Thyroid gland (tissue), 4 donors: ENCODE results near the gene PCDHA2. TPM values are rescaled to one million over a fixed set of nuclear protein-coding genes. Genes with fewer than 3 reads are reported as not detected.
"Not testable (repeated sequence)": the region's sequence is repeated elsewhere in the genome, so short reads cannot be mapped to it uniquely, and the experiment has no call there.

Experiments used
- DNase-seq, 2 donors: peaks; one replicate each; pipeline ENCODE4 v3.0.0-alpha.2; 2019
- H3K27ac ChIP-seq, 3 donors: fragments of 200-600 bp; sonication (generic); 1 replicate in 2 of 3; 2 replicates in 1 of 3; pipeline ENCODE4 v1.5.1; 2016 to 2019; ENCODE audit warnings: mild to moderate bottlenecking in 1 of 3, moderate library complexity in 1 of 3
- H3K27me3 ChIP-seq: fragments of 200-600 bp; sonication (generic); one replicate; pipeline ENCODE4 v1.5.1; 2019
- H3K36me3 ChIP-seq, 2 donors: fragments of 200-600 bp; sonication (generic); one replicate each; pipeline ENCODE4 v1.5.1; 2016 to 2019
- H3K4me1 ChIP-seq, 2 donors: fragments of 200-600 bp; sonication (generic); one replicate each; pipeline ENCODE4 v1.5.1; 2017 to 2019
- H3K4me3 ChIP-seq, 3 donors: fragments of 200-600 bp; sonication (generic); replicated peaks in 1 of 3; 1 replicate in 2 of 3; 2 replicates in 1 of 3; pipeline ENCODE4 v1.5.1; 2016; ENCODE audit warnings: mild to moderate bottlenecking in 1 of 3
- H3K9me3 ChIP-seq: fragments of 200-600 bp; sonication (generic); one replicate; pipeline ENCODE4 v1.5.1; 2017
- CTCF ChIP-seq, 6 experiments: fragments of 200-600 bp in 3 of 6; fragments of 450-650 bp in 3 of 6; sonication (generic) in 3 of 6; IDR thresholded peaks; one replicate each; pipeline ENCODE4 v1.5.1; 2016 to 2019; ENCODE audit warnings: antibody characterized with exemption in 6 of 6, mild to moderate bottlenecking in 2 of 6, inconsistent platforms in 1 of 6, moderate library complexity in 1 of 6
- POLR2A ChIP-seq, 2 donors: fragments of 450-650 bp; IDR thresholded peaks; one replicate each; pipeline ENCODE4 v1.6.1; 2017; ENCODE audit warnings: antibody characterized with exemption in 2 of 2, mild to moderate bottlenecking in 2 of 2, moderate library complexity in 1 of 2
- WGBS, 2 donors: methylation state at CpG; one replicate each; pipeline ENCODE4 v1.1.5; 2017; 5-methylcytosine and 5-hydroxymethylcytosine counted together
- intact Hi-C: fragments of 100-400 bp; cut with DNase I; formaldehyde crosslinking; loops from one replicate; pipeline ENCODE4 v1.15.1; 2023
- total RNA-seq, 4 donors: library from RNA; depleted of rRNA; stranded (reverse); fragments of >200 nt; gene quantifications; one replicate each; pipeline ENCODE4 v1.2.3, GENCODE V29; 2016

The PCDHA2 gene
- total RNA-seq, 4 donors from 2014 or later = 0.22 TPM; not detected in 3

- H3K36me3 ChIP-seq = no peaks in the 10 kb centered on the region
- H3K27me3 ChIP-seq = no peaks in the 10 kb centered on the region
- no peaks in the 10 kb centered on the region for H3K9me3 ChIP-seq
- 48 to 56% methylated on average over 12 to 22 of the region's 39 CpGs for WGBS, 2 donors
- no peak for DNase-seq
- TF ChIP-seq POLR2A (IDR thresholded peaks at IDR 0.05) (no peak), CTCF (IDR thresholded peaks at IDR 0.05) (no peak)
- no peak overlapping the region for H3K27ac ChIP-seq
- no peak overlapping the region for H3K4me3 ChIP-seq
- no peaks in the 10 kb centered on the region for H3K4me1 ChIP-seq
- intact Hi-C loops = no loop called here
Measured at GRCh38 chr5:140796718-140797095, 2.1 kb downstream of the PCDHA2 start.

GRCh38 chr5:140800816-140801493, 6.3 kb downstream of the PCDHA2 start, which contains the start of gene PCDHA3:
Gene PCDHA3 (plus strand): TSS chr5:140801057.
- 15 to 22% methylated on average over 28 to 29 of the region's 29 CpGs for WGBS, 2 donors
- Histone ChIP-seq H3K27me3 (no peaks in the 10 kb centered on the region), H3K27ac (no peak within 1 kb of the TSS), H3K36me3 (no peaks in the 10 kb centered on the region), H3K9me3 (no peaks in the 10 kb centered on the region), H3K4me3 (peak within 1 kb of the TSS in 1 of 3 donors; percentile 24), H3K4me1 (no peaks in the 10 kb centered on the region)
- no peak for DNase-seq
- TF ChIP-seq POLR2A (IDR thresholded peaks at IDR 0.05) = no peak
- TF ChIP-seq CTCF (IDR thresholded peaks at IDR 0.05) = peak in 2 of 6 experiments; percentile 30 to 51
- intact Hi-C loops = no loop called here

GRCh38 chr5:140801494-140801841, 6.8 kb downstream of the PCDHA2 start:
- WGBS, 2 donors = 13 to 14% methylated on average over 16 of the region's 16 CpGs
- intact Hi-C loops = no loop called here
- H3K36me3 ChIP-seq = no peaks in the 10 kb centered on the region
- peak overlapping the region in 1 of 3 donors; percentile 24 for H3K4me3 ChIP-seq
- TF ChIP-seq CTCF (IDR thresholded peaks at IDR 0.05) (peak in 3 of 6 experiments; percentile 9 to 34 (median 27)), POLR2A (IDR thresholded peaks at IDR 0.05) (no peak)
- H3K9me3 ChIP-seq = no peaks in the 10 kb centered on the region
- H3K4me1 ChIP-seq = no peaks in the 10 kb centered on the region
- H3K27me3 ChIP-seq = no peaks in the 10 kb centered on the region
- no peak overlapping the region for H3K27ac ChIP-seq
- no peak for DNase-seq

GRCh38 chr5:140802381-140802780, 7.7 kb downstream of the PCDHA2 start:
- H3K27ac ChIP-seq, H3K4me1 ChIP-seq, DNase-seq, intact Hi-C loops, H3K36me3 ChIP-seq, H3K9me3 ChIP-seq, H3K4me3 ChIP-seq, H3K27me3 ChIP-seq: not testable (repeated sequence)
- WGBS, 2 donors = 39 to 47% methylated on average over 32 to 33 of the region's 45 CpGs

- no peak for TF ChIP-seq POLR2A (IDR thresholded peaks at IDR 0.05)
- no peak for TF ChIP-seq CTCF (IDR thresholded peaks at IDR 0.05)
- Histone ChIP-seq H3K27me3 (no peaks in the 10 kb centered on the region), H3K4me1 (no peaks in the 10 kb centered on the region), H3K4me3 (no peak overlapping the region), H3K36me3 (no peaks in the 10 kb centered on the region), H3K27ac (no peak overlapping the region), H3K9me3 (no peaks in the 10 kb centered on the region)
- intact Hi-C loops = no loop called here
- 34 to 40% methylated on average over 35 to 36 of the region's 53 CpGs for WGBS, 2 donors
- no peak for DNase-seq
Measured at GRCh38 chr5:140802781-140803271, 8.2 kb downstream of the PCDHA2 start.
